ENCODE measurements around the gene WNK2.

DNA sequence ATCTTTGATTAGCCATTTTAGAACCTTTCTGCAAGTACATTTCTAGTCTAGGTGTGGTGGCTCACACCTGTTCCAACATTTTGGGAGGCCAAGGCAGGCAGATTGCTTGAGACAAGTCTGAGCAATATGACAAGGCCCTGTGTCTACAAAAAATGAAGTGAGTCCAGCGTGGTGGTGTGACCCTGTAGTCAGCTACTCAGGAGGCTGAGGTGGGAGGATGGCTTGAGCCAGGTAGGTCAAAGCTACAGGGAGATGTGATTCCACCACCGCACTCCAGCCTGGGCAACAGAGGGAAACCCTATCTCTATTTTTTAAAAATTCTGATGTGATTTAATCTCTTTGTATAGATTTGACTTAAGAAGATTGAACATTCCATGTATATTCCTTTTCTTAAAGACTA, 171.9 kb downstream of the WNK2 start:
- TF ChIP-seq POLR2A (IDR thresholded peaks at IDR 0.05; ENCODE audit: low read depth, low read length) (no peak), TAF1 (IDR thresholded peaks at IDR 0.05; ENCODE audit: low read depth, low read length) (no peak), PAX5 (IDR thresholded peaks at IDR 0.05; ENCODE audit: insufficient read depth, low read length, severe bottlenecking) (no peak), POLR2AphosphoS5 (IDR thresholded peaks at IDR 0.05; ENCODE audit: low read depth, low read length) (no peak), SPI1 (IDR thresholded peaks at IDR 0.05; ENCODE audit: low read depth, low read length) (no peak), POU2F2 (IDR thresholded peaks at IDR 0.05; ENCODE audit: low read depth, low read length) (no peak)
